ENCODE results near the gene ZSCAN22. TPM values are rescaled to one million over a fixed set of nuclear protein-coding genes. Genes with fewer than 3 reads are reported as not detected.
A peak's percentile ranks its signal among the peaks of the same experiment; 100 is the strongest.

The ZSCAN22 gene
- total and polyA plus RNA-seq, 2 donors (not counting 1 experiment from before 2014, with no cell fraction given), result 2.8 to 7.1 TPM

DNA sequence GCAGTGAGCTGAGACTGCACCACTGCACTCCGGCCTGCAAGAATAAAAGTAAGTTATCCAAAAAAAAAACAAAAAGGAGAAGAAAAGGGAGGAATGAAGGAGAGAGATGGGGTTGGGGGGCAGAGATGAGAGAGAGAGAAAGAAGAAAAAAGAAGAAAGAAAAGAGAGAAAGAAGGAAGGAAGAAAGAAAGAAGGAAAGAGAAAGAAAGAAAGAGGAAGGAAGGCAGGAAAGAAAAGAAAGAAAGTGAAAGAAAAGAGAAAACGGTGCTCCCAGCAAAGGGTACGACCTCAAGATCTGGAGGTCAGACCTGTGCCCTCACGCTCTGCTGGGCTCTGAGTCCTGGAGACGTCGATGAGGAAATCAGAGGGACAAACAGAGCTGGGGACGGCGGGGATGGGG is 22.8 kb downstream of the ZSCAN22 start:
- Histone ChIP-seq H3K79me2 (ENCODE audit: control insufficient read depth, insufficient read depth, low read length) (peaks cover 11% of the 10 kb centered on the region), H2AFZ (ENCODE audit: insufficient read depth, low read depth, low read length, poor library complexity, severe bottlenecking) (no peak overlapping the region), H3K4me1 (ENCODE audit: control insufficient read depth in 2 of 2, insufficient read depth in 2 of 2, low read length in 2 of 2) (peaks cover 16 to 28% of the 10 kb centered on the region in 2 donors), H4K20me1 (ENCODE audit: control insufficient read depth, insufficient read depth, low read length, poor library complexity, severe bottlenecking) (peaks cover 6% of the 10 kb centered on the region), H3K27me3 (replicated peaks in 1 of 4; ENCODE audit: control extremely low read depth in 1 of 4, control insufficient read depth in 3 of 4, insufficient read depth in 4 of 4, low read length in 3 of 4) (no peaks in the 10 kb centered on the region), H3K4me2 (replicated peaks; ENCODE audit: low read depth, low read length, poor library complexity, severe bottlenecking) (peak overlapping the region; percentile 41), H3K27ac (ENCODE audit: low read length in 2 of 2) (no peak overlapping the region), H3K4me3 (ENCODE audit: control extremely low read depth in 1 of 5, extremely low read depth in 1 of 5, insufficient read depth in 1 of 5, low read depth in 2 of 5, low read length in 4 of 5) (peak overlapping the region in 1 of 5 experiments; percentile 27), H3K9me3 (ENCODE audit: control extremely low read depth in 1 of 3, control insufficient read depth in 2 of 3, insufficient read depth in 1 of 3, low read length in 2 of 3) (no peaks in the 10 kb centered on the region), H3K36me3 (replicated peaks in 1 of 2; ENCODE audit: control extremely low read depth in 1 of 2, control insufficient read depth in 1 of 2, extremely low read depth in 1 of 2, insufficient read depth in 2 of 2, low read length in 1 of 2) (no peaks in the 10 kb centered on the region), H3K9ac (ENCODE audit: low read length) (no peak overlapping the region)
- whole genome bisulfite sequencing (ENCODE audit: insufficient coverage), result 63% methylated on average over 7 of the region's 8 CpGs
- ATAC-seq (ENCODE audit: low read depth) (no peak), DNase-seq (no peak)
- H3K27me3 Mint-ChIP-seq, result no peaks in the 10 kb centered on the region
- ChIA-PET CTCF (interaction anchor here (1.8 kb wide), 1 partner anchor 12 kb away, joined by 4 read pairs; the partner anchor contains the start of gene ZNF497), POLR2A (interaction anchor here (0.7 kb wide), 1 partner anchor 11 kb away, joined by 4 read pairs; no protein-coding TSS in a partner anchor)
- TF ChIP-seq CTCF (IDR thresholded peaks at IDR 0.05) (no peak), EZH2 (IDR thresholded peaks at IDR 0.05; ENCODE audit: borderline replicate concordance, insufficient read depth, low read depth, low read length, poor library complexity, severe bottlenecking) (no peak)
- H3K4me3 Mint-ChIP-seq, result peak overlapping the region; percentile 73
- intact Hi-C loops (cut with micrococcal nuclease), result loop anchor here (5.0 kb wide), 1 partner anchor 58 kb away; the partner anchor contains the start of gene ZNF584
- H3K27ac Mint-ChIP-seq, result peak overlapping the region; percentile 41
- H3K9me3 Mint-ChIP-seq (ENCODE audit: insufficient read depth), result no peaks in the 10 kb centered on the region
- peaks cover 33% of the 10 kb centered on the region for H3K4me1 Mint-ChIP-seq

GRCh38 chr19:58350001-58350861 is 23.4 kb downstream of the ZSCAN22 start:
- POLR2A ChIA-PET, result no interaction called here
- peak overlapping the region; percentile 41 for H3K4me3 Mint-ChIP-seq

More at GRCh38 chr19:58350001-58350861, 23.4 kb downstream of the ZSCAN22 start:
- Histone ChIP-seq H3K9me3 (ENCODE audit: control extremely low read depth in 1 of 3, control insufficient read depth in 2 of 3, insufficient read depth in 1 of 3, low read length in 2 of 3) (no peaks in the 10 kb centered on the region), H3K4me2 (replicated peaks; ENCODE audit: low read depth, low read length, poor library complexity, severe bottlenecking) (peak overlapping the region; percentile 41), H3K4me1 (ENCODE audit: control insufficient read depth in 2 of 2, insufficient read depth in 2 of 2, low read length in 2 of 2) (peaks cover 16 to 28% of the 10 kb centered on the region in 2 donors), H4K20me1 (ENCODE audit: control insufficient read depth, insufficient read depth, low read length, poor library complexity, severe bottlenecking) (peaks cover 6% of the 10 kb centered on the region), H2AFZ (ENCODE audit: insufficient read depth, low read depth, low read length, poor library complexity, severe bottlenecking) (no peak overlapping the region), H3K79me2 (ENCODE audit: control insufficient read depth, insufficient read depth, low read length) (peaks cover 11% of the 10 kb centered on the region), H3K9ac (ENCODE audit: low read length) (no peak overlapping the region), H3K36me3 (replicated peaks in 1 of 2; ENCODE audit: control extremely low read depth in 1 of 2, control insufficient read depth in 1 of 2, extremely low read depth in 1 of 2, insufficient read depth in 2 of 2, low read length in 1 of 2) (no peaks in the 10 kb centered on the region), H3K27me3 (replicated peaks in 1 of 4; ENCODE audit: control extremely low read depth in 1 of 4, control insufficient read depth in 3 of 4, insufficient read depth in 4 of 4, low read length in 3 of 4) (no peaks in the 10 kb centered on the region), H3K27ac (ENCODE audit: low read length in 2 of 2) (no peak overlapping the region), H3K4me3 (ENCODE audit: control extremely low read depth in 1 of 5, extremely low read depth in 1 of 5, insufficient read depth in 1 of 5, low read depth in 2 of 5, low read length in 4 of 5) (peak overlapping the region in 1 of 5 experiments; percentile 27)
- DNase-seq (no peak), ATAC-seq (ENCODE audit: low read depth) (no peak)
- WGBS (ENCODE audit: insufficient coverage), result 66% methylated on average over 77 of the region's 84 CpGs
- H3K27ac Mint-ChIP-seq, result no peak overlapping the region
- peaks cover 33% of the 10 kb centered on the region for H3K4me1 Mint-ChIP-seq
- intact Hi-C loops (cut with micrococcal nuclease), result no loop called here
- TF ChIP-seq EZH2 (IDR thresholded peaks at IDR 0.05; ENCODE audit: borderline replicate concordance, insufficient read depth, low read depth, low read length, poor library complexity, severe bottlenecking), result no peak
- no peak for TF ChIP-seq CTCF (IDR thresholded peaks at IDR 0.05)
- H3K27me3 Mint-ChIP-seq, result no peaks in the 10 kb centered on the region
- CTCF ChIA-PET, result interaction anchor here (1.8 kb wide), 1 partner anchor 12 kb away, joined by 4 read pairs; the partner anchor contains the start of gene ZNF497
- no peaks in the 10 kb centered on the region for H3K9me3 Mint-ChIP-seq (ENCODE audit: insufficient read depth)

Measured in B cell (primary cell).